Smooth muscle cell (in vitro differentiated cells): ENCODE measurements around the gene COL28A1. TPM values are rescaled to one million over a fixed set of nuclear protein-coding genes. Genes with fewer than 3 reads are reported as not detected.

Experiments
- DNase-seq: peaks from one replicate; lab custom pipeline; 2025; ENCODE audit not compliant: unreplicated experiment; lab: John Stamatoyannopoulos, UW
- H2AFZ ChIP-seq: fragments of 200-600 bp; sonication (generic); 2 replicates; pipeline ENCODE4 v1.6.0; 2016; ENCODE audit warnings: antibody characterized with exemption, low read depth, mild to moderate bottlenecking
- H3F3A ChIP-seq: fragments of 200-600 bp; sonication (generic); 2 replicates; pipeline ENCODE4 v1.6.0; 2017; ENCODE audit warnings: antibody characterized with exemption, low read depth
- H3K27ac ChIP-seq: fragments of 200-600 bp; sonication (generic); 2 replicates; pipeline ENCODE4 v1.5.1; 2016; ENCODE audit warnings: low read depth, mild to moderate bottlenecking
- H3K27me3 ChIP-seq: fragments of 200-600 bp; sonication (generic); 2 replicates; pipeline ENCODE4 v1.6.1; 2016; ENCODE audit warnings: low read depth, mild to moderate bottlenecking
- H3K36me3 ChIP-seq: fragments of 200-600 bp; sonication (generic); 2 replicates; pipeline ENCODE4 v1.5.1; 2016; ENCODE audit warnings: low read depth
- H3K4me1 ChIP-seq: fragments of 200-600 bp; sonication (generic); 2 replicates; pipeline ENCODE4 v1.5.1; 2016; ENCODE audit warnings: low read depth
- H3K4me2 ChIP-seq: fragments of 200-600 bp; sonication (generic); 2 replicates; pipeline ENCODE4 v1.6.0; 2016; ENCODE audit warnings: mild to moderate bottlenecking
- H3K4me3 ChIP-seq: fragments of 200-600 bp; sonication (generic); 2 replicates; pipeline ENCODE4 v1.5.1; 2016; ENCODE audit warnings: mild to moderate bottlenecking
- H3K79me2 ChIP-seq: fragments of 200-600 bp; sonication (generic); 2 replicates; pipeline ENCODE4 v1.6.0; 2016; ENCODE audit warnings: low read depth, mild to moderate bottlenecking
- H3K9ac ChIP-seq: fragments of 200-600 bp; sonication (generic); 2 replicates; pipeline ENCODE4 v1.6.0; 2016; ENCODE audit warnings: low read depth
- H3K9me3 ChIP-seq: fragments of 200-600 bp; sonication (generic); replicated peaks from 2 replicates; pipeline ENCODE4 v1.5.1; 2016; ENCODE audit warnings: low read depth
- H4K20me1 ChIP-seq: fragments of 200-600 bp; sonication (generic); 2 replicates; pipeline ENCODE4 v1.6.0; 2016; ENCODE audit warnings: low read depth
- CTCF ChIP-seq: fragments of 200-600 bp; sonication (generic); IDR thresholded peaks from 2 replicates; pipeline ENCODE4 v1.5.1; 2017; ENCODE audit warnings: borderline replicate concordance, mild to moderate bottlenecking, antibody characterized with exemption; ENCODE audit not compliant: insufficient read depth, poor library complexity, severe bottlenecking
- WGBS: methylation state at CpG from one replicate; pipeline ENCODE4 v1.1.7; 2016; ENCODE audit warnings: low lambda C conversion rate; 5-methylcytosine and 5-hydroxymethylcytosine counted together
- polyA plus RNA-seq: library from polyadenylated mRNA; unstranded; fragments of >200 nt; fragmentation: Nextera tagmentation; extraction: Ambion mirVana; gene quantifications from 2 replicates; pipeline ENCODE4 v1.2.1, GENCODE V29; 2016
- total RNA-seq: library from RNA; depleted of rRNA; stranded (reverse); fragments of >200 nt; gene quantifications from 2 replicates; pipeline ENCODE4 v1.2.3, GENCODE V29; 2014

COL28A1 gene
- total and polyA plus RNA-seq, 2 experiments from 2014 or later: 0.13 TPM; not detected in 1

GRCh38 chr7:7330997-7331396 lies 204.7 kb downstream of the COL28A1 start:
- Histone ChIP-seq H4K20me1 (no peaks in the 10 kb centered on the region), H3K27me3 (no peaks in the 10 kb centered on the region), H3K9ac (no peak overlapping the region), H3F3A (no peaks in the 10 kb centered on the region), H2AFZ (no peak overlapping the region), H3K9me3 (no peaks in the 10 kb centered on the region), H3K4me3 (no peak overlapping the region), H3K36me3 (no peaks in the 10 kb centered on the region), H3K27ac (no peak overlapping the region), H3K4me1 (no peaks in the 10 kb centered on the region), H3K79me2 (no peaks in the 10 kb centered on the region), H3K4me2 (no peak overlapping the region)
- no peak for TF ChIP-seq CTCF
- WGBS: 77% methylated on average over 2 of the region's 2 CpGs
- DNase-seq: no peak

GRCh38 chr7:7329326-7329725 lies 206.3 kb downstream of the COL28A1 start:
- no peaks in the 10 kb centered on the region for H3F3A ChIP-seq
- no peak for TF ChIP-seq CTCF
- H3K9me3 ChIP-seq: no peaks in the 10 kb centered on the region
- no peak overlapping the region for H3K9ac ChIP-seq
- no peak overlapping the region for H3K4me3 ChIP-seq
- H2AFZ ChIP-seq: no peak overlapping the region
- no peak for DNase-seq
- H3K36me3 ChIP-seq: no peaks in the 10 kb centered on the region
- H3K79me2 ChIP-seq: no peaks in the 10 kb centered on the region
- H3K4me1 ChIP-seq: no peaks in the 10 kb centered on the region
- no peaks in the 10 kb centered on the region for H4K20me1 ChIP-seq
- H3K4me2 ChIP-seq: no peak overlapping the region
- H3K27ac ChIP-seq: no peak overlapping the region
- H3K27me3 ChIP-seq: no peaks in the 10 kb centered on the region
- 50% methylated on average over 1 of the region's 1 CpG for WGBS

GRCh38 chr7:7327423-7327822 lies 208.2 kb downstream of the COL28A1 start:
- Histone ChIP-seq H3K4me1 (no peaks in the 10 kb centered on the region), H3K27ac (no peak overlapping the region), H3K4me2 (no peak overlapping the region), H2AFZ (no peak overlapping the region), H3F3A (no peaks in the 10 kb centered on the region), H4K20me1 (no peaks in the 10 kb centered on the region), H3K4me3 (no peak overlapping the region), H3K9me3 (no peaks in the 10 kb centered on the region), H3K79me2 (no peaks in the 10 kb centered on the region), H3K36me3 (no peaks in the 10 kb centered on the region), H3K27me3 (no peaks in the 10 kb centered on the region), H3K9ac (no peak overlapping the region)
- 83% methylated on average over 2 of the region's 2 CpGs for WGBS
- no peak for DNase-seq
- TF ChIP-seq CTCF: no peak

GRCh38 chr7:7324698-7325097 lies 211.0 kb downstream of the COL28A1 start:
- no peaks in the 10 kb centered on the region for H3K9me3 ChIP-seq
- H3K4me1 ChIP-seq: no peaks in the 10 kb centered on the region
- no peak overlapping the region for H3K27ac ChIP-seq
- TF ChIP-seq CTCF: no peak
- H3K79me2 ChIP-seq: no peaks in the 10 kb centered on the region
- H3K4me2 ChIP-seq: no peak overlapping the region
- H3F3A ChIP-seq: no peaks in the 10 kb centered on the region
- H4K20me1 ChIP-seq: no peaks in the 10 kb centered on the region
- no peak overlapping the region for H2AFZ ChIP-seq
- WGBS: 76% methylated on average over 3 of the region's 3 CpGs
- H3K9ac ChIP-seq: no peak overlapping the region
- H3K4me3 ChIP-seq: no peak overlapping the region
- no peaks in the 10 kb centered on the region for H3K36me3 ChIP-seq
- no peak for DNase-seq
- H3K27me3 ChIP-seq: no peaks in the 10 kb centered on the region
